NB4 (cell line): ENCODE measurements around the gene P2RX7.

Experiments
- DNase-seq: peaks from one replicate; pipeline ENCODE4 v3.0.0; 2010; ENCODE audit warnings: low read depth
- H3K4me3 ChIP-seq: one replicate; pipeline ENCODE4 v1.5.1; 2011; ENCODE audit warnings: mild to moderate bottlenecking, low read depth, low read length, moderate library complexity
- MYC ChIP-seq: IDR thresholded peaks from 2 replicates; pipeline ENCODE4 v1.6.1; 2011; ENCODE audit warnings: low read depth, low read length
- POLR2A ChIP-seq: IDR thresholded peaks from 2 replicates; pipeline ENCODE4 v1.6.1; 2011; ENCODE audit warnings: mild to moderate bottlenecking; ENCODE audit not compliant: insufficient read length; ENCODE audit errors: extremely low read depth
- TF ChIP-seq, protein P1 (sequence below): IDR thresholded peaks from one replicate; pipeline ENCODE4 v1.5.1; 2012; ENCODE audit warnings: low read depth, low read length
- TF ChIP-seq, protein P2 (sequence below): IDR thresholded peaks from 2 replicates; pipeline ENCODE4 v1.6.1; 2011; ENCODE audit warnings: low read depth, low read length

The P2RX7 gene

DNA sequence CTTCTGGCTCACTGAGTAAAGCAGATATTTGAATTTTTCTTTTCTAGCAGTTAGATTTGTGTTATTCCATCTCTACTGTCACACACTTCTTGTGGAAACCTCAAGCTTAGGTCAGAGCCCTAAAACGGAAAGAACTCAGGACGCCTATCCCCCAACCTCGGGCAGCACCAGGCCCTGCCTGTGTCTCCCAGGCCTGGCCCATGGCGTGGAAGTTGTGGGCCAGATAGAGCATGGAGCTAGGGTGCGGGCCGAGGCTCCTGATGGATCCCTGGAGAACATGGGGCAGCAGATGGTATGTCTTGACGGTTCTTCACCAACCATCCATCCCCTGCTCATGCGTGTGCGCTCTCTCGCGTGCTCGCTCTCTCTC is 97.8 kb downstream of the P2RX7 start:
- no peak overlapping the region for H3K4me3 ChIP-seq
- TF ChIP-seq, protein P1, sequence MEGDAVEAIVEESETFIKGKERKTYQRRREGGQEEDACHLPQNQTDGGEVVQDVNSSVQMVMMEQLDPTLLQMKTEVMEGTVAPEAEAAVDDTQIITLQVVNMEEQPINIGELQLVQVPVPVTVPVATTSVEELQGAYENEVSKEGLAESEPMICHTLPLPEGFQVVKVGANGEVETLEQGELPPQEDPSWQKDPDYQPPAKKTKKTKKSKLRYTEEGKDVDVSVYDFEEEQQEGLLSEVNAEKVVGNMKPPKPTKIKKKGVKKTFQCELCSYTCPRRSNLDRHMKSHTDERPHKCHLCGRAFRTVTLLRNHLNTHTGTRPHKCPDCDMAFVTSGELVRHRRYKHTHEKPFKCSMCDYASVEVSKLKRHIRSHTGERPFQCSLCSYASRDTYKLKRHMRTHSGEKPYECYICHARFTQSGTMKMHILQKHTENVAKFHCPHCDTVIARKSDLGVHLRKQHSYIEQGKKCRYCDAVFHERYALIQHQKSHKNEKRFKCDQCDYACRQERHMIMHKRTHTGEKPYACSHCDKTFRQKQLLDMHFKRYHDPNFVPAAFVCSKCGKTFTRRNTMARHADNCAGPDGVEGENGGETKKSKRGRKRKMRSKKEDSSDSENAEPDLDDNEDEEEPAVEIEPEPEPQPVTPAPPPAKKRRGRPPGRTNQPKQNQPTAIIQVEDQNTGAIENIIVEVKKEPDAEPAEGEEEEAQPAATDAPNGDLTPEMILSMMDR, result no peak
- TF ChIP-seq POLR2A (no peak), MYC (no peak)
- TF ChIP-seq, protein P2, sequence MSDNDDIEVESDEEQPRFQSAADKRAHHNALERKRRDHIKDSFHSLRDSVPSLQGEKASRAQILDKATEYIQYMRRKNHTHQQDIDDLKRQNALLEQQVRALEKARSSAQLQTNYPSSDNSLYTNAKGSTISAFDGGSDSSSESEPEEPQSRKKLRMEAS, result no peak
- no peak for DNase-seq

DNA sequence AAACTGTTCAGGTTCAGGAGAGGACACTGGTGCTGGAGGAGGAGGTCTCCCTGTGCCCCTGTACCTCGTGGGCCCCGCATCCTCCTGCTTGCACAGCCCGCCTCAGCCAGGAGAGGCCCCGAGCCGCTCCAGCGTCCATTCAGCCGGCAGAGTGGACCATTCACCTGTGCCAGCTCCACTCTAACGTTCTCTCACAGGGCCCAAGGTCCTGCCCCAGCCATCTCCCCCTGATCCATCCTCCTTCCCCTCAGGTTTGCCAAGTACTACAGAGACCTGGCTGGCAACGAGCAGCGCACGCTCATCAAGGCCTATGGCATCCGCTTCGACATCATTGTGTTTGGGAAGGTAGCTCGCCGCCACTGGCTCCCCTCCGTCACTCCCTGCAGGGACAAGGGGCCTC is 99.5 kb downstream of the P2RX7 start:
- no peak overlapping the region for H3K4me3 ChIP-seq
- DNase-seq, result no peak
- TF ChIP-seq, protein P1, result no peak
- TF ChIP-seq, protein P2, result no peak
- TF ChIP-seq POLR2A, result no peak
- no peak for TF ChIP-seq MYC

DNA sequence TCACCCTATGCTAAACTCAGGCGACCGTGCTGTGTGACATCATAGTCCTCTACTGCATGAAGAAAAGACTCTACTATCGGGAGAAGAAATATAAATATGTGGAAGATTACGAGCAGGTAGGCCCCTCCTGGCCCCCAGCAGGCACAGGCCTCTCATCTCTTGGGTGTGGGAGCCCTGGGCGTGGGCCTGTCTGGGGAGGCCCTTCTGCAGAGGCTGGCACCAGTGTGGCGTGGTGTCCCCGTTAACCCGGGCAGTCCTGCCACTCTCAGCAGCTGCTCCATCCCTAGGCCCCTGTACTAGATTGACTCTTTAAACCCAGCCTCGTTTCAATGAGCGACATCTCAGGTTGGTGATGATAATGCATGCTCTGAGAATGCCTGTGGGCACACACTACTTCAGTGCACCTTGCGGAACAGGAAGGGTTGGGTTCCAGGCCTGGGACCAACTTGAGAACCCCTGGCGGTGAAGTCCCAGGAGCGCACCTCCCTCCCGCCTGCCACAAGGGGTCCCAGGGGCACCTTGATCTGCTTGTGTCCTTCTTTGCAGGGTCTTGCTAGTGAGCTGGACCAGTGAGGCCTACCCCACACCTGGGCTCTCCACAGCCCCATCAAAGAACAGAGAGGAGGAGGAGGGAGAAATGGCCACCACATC is 100.4 kb downstream of the P2RX7 start:
- DNase-seq, result no peak
- TF ChIP-seq, protein P2, result no peak
- TF ChIP-seq POLR2A, result no peak
- TF ChIP-seq, protein P1, result peak; percentile 4

DNA sequence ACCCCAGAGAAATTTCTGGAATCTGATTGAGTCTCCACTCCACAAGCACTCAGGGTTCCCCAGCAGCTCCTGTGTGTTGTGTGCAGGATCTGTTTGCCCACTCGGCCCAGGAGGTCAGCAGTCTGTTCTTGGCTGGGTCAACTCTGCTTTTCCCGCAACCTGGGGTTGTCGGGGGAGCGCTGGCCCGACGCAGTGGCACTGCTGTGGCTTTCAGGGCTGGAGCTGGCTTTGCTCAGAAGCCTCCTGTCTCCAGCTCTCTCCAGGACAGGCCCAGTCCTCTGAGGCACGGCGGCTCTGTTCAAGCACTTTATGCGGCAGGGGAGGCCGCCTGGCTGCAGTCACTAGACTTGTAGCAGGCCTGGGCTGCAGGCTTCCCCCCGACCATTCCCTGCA is 100.9 kb downstream of the P2RX7 start:
- no peak overlapping the region for H3K4me3 ChIP-seq
- no peak for DNase-seq
- TF ChIP-seq, protein P2, result no peak
- TF ChIP-seq, protein P1, result no peak
- TF ChIP-seq POLR2A (no peak), MYC (no peak)

More for the DNA sequence above, 100.4 kb downstream of the P2RX7 start:
- no peak overlapping the region for H3K4me3 ChIP-seq

DNA sequence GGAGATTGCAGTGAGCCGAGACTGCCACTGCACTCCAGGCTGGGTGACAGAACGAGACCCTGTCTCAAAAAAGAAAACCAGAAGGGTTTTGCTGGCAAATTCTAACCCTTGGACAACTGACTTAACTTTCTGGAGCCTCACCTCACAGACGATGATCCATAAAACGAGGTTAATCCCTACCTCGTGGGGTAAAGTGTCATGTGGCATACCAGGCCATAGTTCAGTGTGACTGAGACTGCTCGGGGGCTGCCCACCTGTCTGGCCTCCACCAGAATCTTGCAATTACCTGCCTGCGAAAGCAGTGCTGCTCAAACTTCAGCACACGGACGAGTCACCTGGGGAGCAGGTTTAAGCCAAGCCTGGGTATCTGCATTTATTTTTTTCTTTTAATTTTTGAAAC is 104.1 kb downstream of the P2RX7 start:
- DNase-seq, result no peak
- TF ChIP-seq POLR2A, result no peak

DNA sequence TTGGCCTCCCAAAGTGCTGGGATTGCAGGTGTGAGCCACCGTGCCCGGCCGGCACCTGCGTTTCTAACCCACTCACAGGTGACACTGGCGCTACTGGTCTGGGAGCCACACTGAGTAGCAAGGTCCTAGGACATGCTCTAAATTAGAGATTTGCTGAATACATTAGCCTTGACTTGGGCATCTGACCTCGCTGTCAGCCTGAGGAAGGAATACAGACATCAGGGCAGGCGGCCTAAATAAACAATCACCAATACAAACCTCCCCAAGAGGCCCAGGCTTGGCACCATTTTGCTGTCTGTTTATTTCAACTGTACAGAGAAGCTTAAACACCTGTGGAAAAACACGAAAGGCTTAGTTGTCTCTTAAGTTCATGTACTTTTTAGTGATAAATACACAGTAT is 104.7 kb downstream of the P2RX7 start:
- no peak for DNase-seq
- TF ChIP-seq, protein P2, result no peak
- no peak for TF ChIP-seq MYC
- TF ChIP-seq, protein P1, result no peak
- TF ChIP-seq POLR2A, result no peak
- no peak overlapping the region for H3K4me3 ChIP-seq

More for the DNA sequence above, 104.1 kb downstream of the P2RX7 start:
- H3K4me3 ChIP-seq, result no peak overlapping the region
